A549 (cell line): ENCODE data around the gene CMTM1. TPM values are rescaled to one million over a fixed set of nuclear protein-coding genes. Genes with fewer than 3 reads are reported as not detected.

Source experiments
- ATAC-seq, 2 experiments: fragments of 200-7000 bp in 1 of 2; fragments of >200 bp in 1 of 2; cut with Nextera tagmentation in 1 of 2; cut with Tn5 transposase in 1 of 2; 3 replicates each; pipeline versions ENCODE4 v1.8.0 to v1.9.1; 2018 to 2020; ENCODE audit warnings: mild to moderate bottlenecking in 1 of 2, moderate library complexity in 1 of 2
- CTCF ChIA-PET: fragments of 300-600 bp; sonication (Branson Sonifier 250); formaldehyde crosslinking; extraction: SDS; loops from one replicate; lab custom pipeline; 2021; ENCODE audit warnings: antibody characterized with exemption, inconsistent platforms; lab: Yijun Ruan, JAX
- POLR2A ChIA-PET: fragments of 350-600 bp; formaldehyde crosslinking; extraction: SDS; loops from one replicate; lab custom pipeline; 2021; ENCODE audit warnings: antibody characterized with exemption, inconsistent platforms; lab: Yijun Ruan, JAX
- DNase-seq, 2 experiments: peaks; one replicate each; pipeline versions ENCODE4 v3.0.0 to v3.0.0-alpha.2; 2011 to 2016; ENCODE audit warnings: low read depth in 1 of 2, low spot score in 1 of 2
- FAIRE-seq: peaks from 2 replicates; lab custom pipeline; 2011; peaks lifted over from hg19 to GRCh38; lab: Jason Lieb, UNC
- H3K27ac ChIP-seq, 2 experiments: fragments of >200 bp; sonication (Bioruptor Twin); formaldehyde crosslinking; 3 replicates each; pipeline ENCODE4 v1.5.1; 2016 to 2017
- H3K4me1 ChIP-seq: fragments of >200 bp; sonication (Bioruptor Twin); formaldehyde crosslinking; 3 replicates; pipeline ENCODE4 v1.6.1; 2016
- H3K4me2 ChIP-seq: fragments of >200 bp; sonication (Bioruptor Twin); formaldehyde crosslinking; 3 replicates; pipeline ENCODE4 v1.6.1; 2016
- H3K4me3 ChIP-seq: fragments of >200 bp; sonication (Bioruptor Twin); formaldehyde crosslinking; 3 replicates; pipeline ENCODE4 v1.5.1; 2016
- H3K9me3 ChIP-seq: fragments of >200 bp; sonication (Bioruptor Twin); formaldehyde crosslinking; 3 replicates; pipeline ENCODE4 v1.6.1; 2016
- ATOH8 ChIP-seq: fragments of 250-450 bp; sonication (Bioruptor Pico); IDR thresholded peaks from 2 replicates; pipeline ENCODE4 v1.5.0; 2020; ENCODE audit warnings: low read depth, mild to moderate bottlenecking, moderate library complexity
- CHD4 ChIP-seq: fragments of 200-600 bp; sonication (generic); IDR thresholded peaks from 2 replicates; pipeline ENCODE4 v1.6.1; 2016; ENCODE audit warnings: antibody characterized with exemption, mild to moderate bottlenecking, borderline replicate concordance
- CTCF ChIP-seq: fragments of >200 bp; sonication (Bioruptor Twin); formaldehyde crosslinking; IDR thresholded peaks from 3 replicates; pipeline ENCODE4 v1.5.1; 2016
- E2F6 ChIP-seq: IDR thresholded peaks from 2 replicates; pipeline ENCODE4 v1.6.1; 2012; ENCODE audit warnings: low read depth, borderline replicate concordance
- ELK1 ChIP-seq: fragments of 150-350 bp; IDR thresholded peaks from 2 replicates; pipeline ENCODE4 v1.6.1; 2014; ENCODE audit warnings: low read depth, mild to moderate bottlenecking, low read length
- EP300 ChIP-seq, 2 experiments: fragments of >200 bp; sonication (Bioruptor Twin); formaldehyde crosslinking; IDR thresholded peaks; 2 replicates in 1 of 2; 3 replicates in 1 of 2; pipeline ENCODE4 v1.6.1; 2016 to 2017
- FOXS1 ChIP-seq: fragments of 250-450 bp; sonication (Bioruptor Pico); IDR thresholded peaks from 2 replicates; pipeline ENCODE4 v1.5.0; 2020; ENCODE audit warnings: mild to moderate bottlenecking, moderate library complexity
- HOXB13 ChIP-seq: fragments of 250-450 bp; sonication (Bioruptor Pico); IDR thresholded peaks from 2 replicates; pipeline ENCODE4 v1.5.0; 2020; ENCODE audit warnings: low read depth, mild to moderate bottlenecking, moderate library complexity
- JUNB ChIP-seq: fragments of >200 bp; sonication (Bioruptor Twin); formaldehyde crosslinking; IDR thresholded peaks from 2 replicates; pipeline ENCODE4 v1.6.1; 2016
- MAFK ChIP-seq: fragments of 450-650 bp; IDR thresholded peaks from 2 replicates; pipeline ENCODE4 v1.6.1; 2014; ENCODE audit not compliant: partially characterized antibody
- MAZ ChIP-seq: fragments of 150-350 bp; IDR thresholded peaks from 2 replicates; pipeline ENCODE4 v1.6.1; 2014; ENCODE audit warnings: antibody characterized with exemption, low read depth, low read length, borderline replicate concordance
- NPAS2 ChIP-seq: fragments of 250-450 bp; sonication (Bioruptor Pico); IDR thresholded peaks from 2 replicates; pipeline ENCODE4 v1.8.0; 2022; ENCODE audit warnings: mild to moderate bottlenecking, moderate library complexity, borderline replicate concordance
- PHF8 ChIP-seq: fragments of 200-600 bp; sonication (generic); IDR thresholded peaks from 2 replicates; pipeline ENCODE4 v1.6.1; 2016; ENCODE audit warnings: low read depth, mild to moderate bottlenecking, antibody characterized with exemption, moderate library complexity, borderline replicate concordance
- POLR2AphosphoS2 ChIP-seq: conservative IDR thresholded peaks from 2 replicates; pipeline ENCODE4 v1.6.1; 2012; ENCODE audit warnings: low read length, improper control_type of control experiment, inconsistent platforms
- REST ChIP-seq: fragments of 200-600 bp; sonication (generic); IDR thresholded peaks from 2 replicates; pipeline ENCODE4 v1.6.1; 2016; ENCODE audit warnings: antibody characterized with exemption, mild to moderate bottlenecking, moderate library complexity
- RNF2 ChIP-seq: fragments of 200-600 bp; sonication (generic); IDR thresholded peaks from 2 replicates; pipeline ENCODE4 v1.6.1; 2016; ENCODE audit warnings: low read depth, mild to moderate bottlenecking, antibody characterized with exemption, moderate library complexity, borderline replicate concordance
- SREBF2 ChIP-seq: fragments of 450-650 bp; IDR thresholded peaks from 2 replicates; pipeline ENCODE4 v1.6.1; 2014; ENCODE audit warnings: mild to moderate bottlenecking, moderate library complexity
- TFCP2L1 ChIP-seq: fragments of 250-450 bp; sonication (Bioruptor Pico); IDR thresholded peaks from 2 replicates; pipeline ENCODE4 v1.5.0; 2021; ENCODE audit warnings: mild to moderate bottlenecking
- USF2 ChIP-seq: fragments of 450-650 bp; IDR thresholded peaks from 2 replicates; pipeline ENCODE4 v1.6.1; 2014; ENCODE audit warnings: antibody characterized with exemption
- ZFP36 ChIP-seq: fragments of 450-650 bp; IDR thresholded peaks from 2 replicates; pipeline ENCODE4 v1.6.1; 2014; ENCODE audit warnings: borderline replicate concordance; ENCODE audit not compliant: partially characterized antibody
- ZSCAN20 ChIP-seq: fragments of 250-450 bp; sonication (Bioruptor Pico); IDR thresholded peaks from 2 replicates; pipeline ENCODE4 v1.8.0; 2022; ENCODE audit warnings: mild to moderate bottlenecking, moderate library complexity
- WGBS: methylation state at CpG from one replicate; pipeline ENCODE4 v1.1.6; 2017; ENCODE audit errors: missing lambda C conversion rate; 5-methylcytosine and 5-hydroxymethylcytosine counted together
- polyA plus RNA-seq, 4 experiments: library from polyadenylated mRNA; depleted of rRNA in 3 of 4; stranded (reverse); fragments of >200 nt; fragmentation: RNase III in 1 of 4; extraction: RNeasy Plus Mini Kit Qiagen cat#74134 plus additional on column Dnase treatment in 1 of 4; gene quantifications; 2 replicates in 3 of 4; 3 replicates in 1 of 4; pipeline ENCODE4 v1.2.3, GENCODE V29; 2011 to 2017

CMTM1 gene
- polyA plus RNA-seq, 2 of the 4 experiments (the other 2 are of a cell fraction) = 1.3 to 1.9 TPM

- DNase-seq (no peak), FAIRE-seq (no peak), ATAC-seq (no peak)
- peak overlapping the region; percentile 99 for H3K27ac ChIP-seq
- peak overlapping the region; percentile 86 for H3K4me3 ChIP-seq
- H3K9me3 ChIP-seq = no peaks in the 10 kb centered on the region
- POLR2A ChIA-PET = no interaction called here
- TF ChIP-seq NPAS2 (CRISPR knock-in tag) (no peak), POLR2AphosphoS2 (no peak), ZFP36 (no peak), CTCF (no peak), ATOH8 (CRISPR knock-in tag) (no peak), EP300 (IDR thresholded peaks at IDR 0.05) (no peak), PHF8 (no peak)
- H3K4me2 ChIP-seq = peak overlapping the region; percentile 80
- H3K4me1 ChIP-seq = peaks cover 32% of the 10 kb centered on the region
- WGBS = 65% methylated on average over 10 of the region's 10 CpGs
- CTCF ChIA-PET = interaction anchor here (0.5 to 6.4 kb wide), 10 partner anchors 9 to 267 kb away, joined by 3 to 60 read pairs (median 26); partner anchors contain the start of gene CMTM1
Observed at GRCh38 chr16:66605979-66606751, 39.9 kb downstream of the CMTM1 start.

GRCh38 chr16:66608241-66609138 is 42.3 kb downstream of the CMTM1 start:
- FAIRE-seq (no peak), ATAC-seq (peak; percentile 56 to 76), DNase-seq (peak; percentile 85 to 94)
- ChIA-PET CTCF (interaction anchor here (0.6 to 6.4 kb wide), 58 partner anchors 9 to 271 kb away, joined by 3 to 60 read pairs (median 5); partner anchors contain the start of genes CA7, CKLF, CMTM1 and CMTM4), POLR2A (interaction anchor here (0.6 to 1.2 kb wide), 2 partner anchors 61 to 259 kb away, joined by 3 to 5 read pairs; no protein-coding TSS in a partner anchor)
- 33% methylated on average over 15 of the region's 17 CpGs for WGBS
- H3K4me1 ChIP-seq = peaks cover 28% of the 10 kb centered on the region
- H3K4me2 ChIP-seq = peak overlapping the region; percentile 10; the same call in 2 of the 3 replicates
- H3K27ac ChIP-seq = peak overlapping the region; percentile 19 to 86; a peak in 3 of 6 replicates
- no peaks in the 10 kb centered on the region for H3K9me3 ChIP-seq
- no peak overlapping the region for H3K4me3 ChIP-seq
- TF ChIP-seq EP300 (IDR thresholded peaks at IDR 0.05) (no peak), ATOH8 (CRISPR knock-in tag) (no peak), CHD4 (no peak), REST (no peak), MAZ (no peak), JUNB (no peak), RNF2 (no peak), HOXB13 (CRISPR knock-in tag) (0 out of 2 replicates have a peak, but pooled peaks have one; percentile 44), MAFK (no peak), USF2 (peak; percentile 11; the same call in 1 of the 2 replicates), SREBF2 (no peak), E2F6 (peak; percentile 66), FOXS1 (CRISPR knock-in tag) (no peak), ZSCAN20 (CRISPR knock-in tag) (0 out of 2 replicates have a peak, but pooled peaks have one; percentile 21), TFCP2L1 (CRISPR knock-in tag) (no peak), ELK1 (no peak)
